Neural progenitor cell (in vitro differentiated cells): ENCODE measurements around the gene TUBB4B.

Experiments used
- CTCF ChIP-seq: fragments of 200-600 bp; sonication (generic); IDR thresholded peaks from 2 replicates; pipeline ENCODE4 v1.5.1; 2017; ENCODE audit warnings: antibody characterized with exemption, mild to moderate bottlenecking
- EZH2 ChIP-seq: fragments of 200-600 bp; sonication (generic); IDR thresholded peaks from 2 replicates; pipeline ENCODE4 v1.6.1; 2017; ENCODE audit warnings: antibody characterized with exemption, mild to moderate bottlenecking, moderate library complexity

- TF ChIP-seq CTCF, result no peak
- no peak for TF ChIP-seq EZH2
These were observed 4.6 kb downstream of the TUBB4B start for GRCh38 chr9:137245450-137246421.
